ENCODE results near the gene INSC. TPM values are rescaled to one million over a fixed set of nuclear protein-coding genes. Genes with fewer than 3 reads are reported as not detected.

Gene INSC
- total and polyA plus RNA-seq, 2 of the 13 experiments (the other 11 are each of a cell fraction or from before 2014, with no cell fraction given): 0.09 TPM; not detected in 1

GRCh38 chr11:15104166-15104565 lies 10.6 kb upstream of the INSC start:
- no peak for TF ChIP-seq RNF2 (conservative IDR thresholded peaks at IDR 0.05; ENCODE audit: low read depth)
- no peak for TF ChIP-seq MED1 (CRISPR knock-in tag; IDR thresholded peaks at IDR 0.05)
- TF ChIP-seq KLF6 (CRISPR knock-in tag; IDR thresholded peaks at IDR 0.05): no peak
- TF ChIP-seq ELK4 (CRISPR knock-in tag; IDR thresholded peaks at IDR 0.05; ENCODE audit: borderline replicate concordance): no peak
- TF ChIP-seq PCBP1 (IDR thresholded peaks at IDR 0.05; ENCODE audit: borderline replicate concordance, low read depth, low read length): no peak
- no peak for TF ChIP-seq ZNF350 (CRISPR knock-in tag; IDR thresholded peaks at IDR 0.05; ENCODE audit: borderline replicate concordance, low read depth)
- TF ChIP-seq POGK (CRISPR knock-in tag; conservative IDR thresholded peaks at IDR 0.05): no peak
- no peak for TF ChIP-seq JUNB (CRISPR knock-in tag; IDR thresholded peaks at IDR 0.05; ENCODE audit: borderline replicate concordance)
- no peak for TF ChIP-seq NFYB (CRISPR knock-in tag; IDR thresholded peaks at IDR 0.05)
- TF ChIP-seq ZSCAN25 (CRISPR knock-in tag; IDR thresholded peaks at IDR 0.05): no peak
- no peak for TF ChIP-seq ZNF263 (CRISPR knock-in tag; IDR thresholded peaks at IDR 0.05)
- TF ChIP-seq TARDBP (CRISPR knock-in tag; IDR thresholded peaks at IDR 0.05): no peak
- no peak for TF ChIP-seq MED13 (CRISPR knock-in tag; IDR thresholded peaks at IDR 0.05)
- in situ Hi-C loops (cut with HindIII; ENCODE audit: extremely low pct_ligation_motif_present, low pct_unique_long_range_greater_than_20kb) (loop anchor here (5.0 kb wide), 1 partner anchor 103 kb away; no protein-coding TSS in a partner anchor), intact Hi-C loops (cut with micrococcal nuclease; ENCODE audit: unreplicated experiment) (loop anchor here (5.0 kb wide), 1 partner anchor 53 kb away; no protein-coding TSS in a partner anchor)
- Histone ChIP-seq H3K9me3 (ENCODE audit: low read length) (no peaks in the 10 kb centered on the region), H3K36me3 (replicated peaks in 1 of 2; ENCODE audit: control insufficient read depth in 1 of 2, insufficient read depth in 2 of 2, low read length in 2 of 2) (no peaks in the 10 kb centered on the region), H3K4me3 (replicated peaks in 1 of 3; ENCODE audit: insufficient read depth in 1 of 3, low read depth in 2 of 3, low read length in 3 of 3) (no peak overlapping the region), H3K4me2 (ENCODE audit: low read depth, low read length) (no peak overlapping the region), H3K79me2 (ENCODE audit: insufficient read depth, low read length) (no peaks in the 10 kb centered on the region), H3K9ac (ENCODE audit: insufficient read depth, low read depth, low read length) (no peak overlapping the region), H4K20me1 (ENCODE audit: insufficient read depth, low read length) (no peaks in the 10 kb centered on the region), H3K27me3 (ENCODE audit: control insufficient read depth in 1 of 2, insufficient read depth in 2 of 2, low read length in 2 of 2) (no peaks in the 10 kb centered on the region), H3K4me1 (ENCODE audit: insufficient read depth, low read length) (no peaks in the 10 kb centered on the region), H3K27ac (ENCODE audit: extremely low read length, insufficient read depth, low read length) (no peak overlapping the region), H2AFZ (ENCODE audit: low read length) (no peak overlapping the region)
- ChIA-PET POLR2A (no interaction called here), CTCF (ENCODE audit: low intra/inter-chr PET ratio, low total read pairs) (no interaction called here)
- DNase-seq (ENCODE audit: low spot score): no peak
- ATAC-seq: no peak
- FAIRE-seq: no peak
- WGBS (ENCODE audit: low lambda C conversion rate): 46% methylated on average over 2 of the region's 2 CpGs
- BruUV-seq (replicated peaks): no TSS peak

All from HepG2 (cell line).